ENCODE results near the gene BCAM.
"Not testable (repeated sequence)": the region's sequence is repeated elsewhere in the genome, so short reads cannot be mapped to it uniquely, and the experiment has no call there.

BCAM gene

GRCh38 chr19:44808463-44809371 is at the start of gene BCAM:
Gene BCAM (plus strand): TSS chr19:44809103. CDS start chr19:44809125, 22 bp downstream.
- no peak for DNase-seq (ENCODE audit: low spot score)

GRCh38 chr19:44762038-44762437 is 46.9 kb upstream of the BCAM start:
- no peak for DNase-seq (ENCODE audit: low spot score)

GRCh38 chr19:44765033-44765948 is 43.6 kb upstream of the BCAM start:
- DNase-seq (ENCODE audit: low spot score), result no peak

- no peak for DNase-seq (ENCODE audit: low spot score)
Measured at GRCh38 chr19:44765949-44766335, 43.0 kb upstream of the BCAM start.

GRCh38 chr19:44767295-44768180 is 41.4 kb upstream of the BCAM start:
- no peak for DNase-seq (ENCODE audit: low spot score)

GRCh38 chr19:44770550-44771257 is 38.2 kb upstream of the BCAM start:
- DNase-seq (ENCODE audit: low spot score), result peak; percentile 86

- DNase-seq (ENCODE audit: low spot score), result not testable (repeated sequence)
Measured at GRCh38 chr19:44772144-44772543, 36.8 kb upstream of the BCAM start.

- no peak for DNase-seq (ENCODE audit: low spot score)
Measured at GRCh38 chr19:44772959-44773358, 35.9 kb upstream of the BCAM start.

GRCh38 chr19:44775676-44776240 is 33.1 kb upstream of the BCAM start:
- DNase-seq (ENCODE audit: low spot score), result no peak

GRCh38 chr19:44776402-44777096 is 32.4 kb upstream of the BCAM start:
- DNase-seq (ENCODE audit: low spot score), result no peak

GRCh38 chr19:44777715-44778347 is 31.1 kb upstream of the BCAM start, which contains the start of gene CBLC:
Gene CBLC (plus strand): TSS chr19:44777890. CDS start chr19:44777932, 42 bp downstream.
- no peak for DNase-seq (ENCODE audit: low spot score)

GRCh38 chr19:44779150-44779549 is 29.8 kb upstream of the BCAM start:
- DNase-seq (ENCODE audit: low spot score), result no peak

- DNase-seq (ENCODE audit: low spot score), result not testable (repeated sequence)
Measured at GRCh38 chr19:44781694-44782093, 27.2 kb upstream of the BCAM start.

- no peak for DNase-seq (ENCODE audit: low spot score)
Measured at GRCh38 chr19:44782729-44783128, 26.2 kb upstream of the BCAM start.

GRCh38 chr19:44783545-44783944 is 25.4 kb upstream of the BCAM start:
- no peak for DNase-seq (ENCODE audit: low spot score)

GRCh38 chr19:44785271-44785670 is 23.6 kb upstream of the BCAM start:
- DNase-seq (ENCODE audit: low spot score), result no peak

GRCh38 chr19:44785993-44786392 is 22.9 kb upstream of the BCAM start:
- no peak for DNase-seq (ENCODE audit: low spot score)

GRCh38 chr19:44788971-44789370 is 19.9 kb upstream of the BCAM start:
- DNase-seq (ENCODE audit: low spot score), result no peak

GRCh38 chr19:44789943-44790483 is 18.9 kb upstream of the BCAM start:
- DNase-seq (ENCODE audit: low spot score), result no peak
